ENCODE results near the gene OVOL1. TPM values are rescaled to one million over a fixed set of nuclear protein-coding genes. Genes with fewer than 3 reads are reported as not detected.

The OVOL1 gene
- polyA plus RNA-seq, 2 donors = 38.2 to 49.9 TPM

- 69 to 83% methylated on average over 8 of the region's 8 CpGs for WGBS, 2 donors
- Histone ChIP-seq H3K36me3 (ENCODE audit: control insufficient read depth in 2 of 2, insufficient read depth in 2 of 2, low read length in 1 of 2) (peaks cover 0 to 22% of the 10 kb centered on the region in 2 donors), H3K4me3 (ENCODE audit: low read depth in 1 of 2, low read length in 2 of 2) (no peak overlapping the region), H3K27ac (ENCODE audit: low read depth in 2 of 2, low read length in 1 of 2) (peak overlapping the region in 1 of 2 donors; percentile 67), H3K27me3 (ENCODE audit: control insufficient read depth in 1 of 2, insufficient read depth in 2 of 2, low read length in 2 of 2) (no peaks in the 10 kb centered on the region), H3K4me1 (ENCODE audit: control insufficient read depth in 2 of 2, insufficient read depth in 2 of 2, low read length in 1 of 2) (peaks cover 15 to 17% of the 10 kb centered on the region in 2 donors), H3K9me3 (ENCODE audit: control insufficient read depth in 2 of 2, insufficient read depth in 1 of 2, low read depth in 1 of 2, low read length in 1 of 2) (no peaks in the 10 kb centered on the region)
These were observed 10.7 kb upstream of the OVOL1 start for GRCh38 chr11:65776196-65776595.

- Histone ChIP-seq H3K9me3 (ENCODE audit: control insufficient read depth in 2 of 2, insufficient read depth in 1 of 2, low read depth in 1 of 2, low read length in 1 of 2) (no peaks in the 10 kb centered on the region), H3K4me1 (ENCODE audit: control insufficient read depth in 2 of 2, insufficient read depth in 2 of 2, low read length in 1 of 2) (peaks cover 15 to 21% of the 10 kb centered on the region in 2 donors), H3K27me3 (ENCODE audit: control insufficient read depth in 1 of 2, insufficient read depth in 2 of 2, low read length in 2 of 2) (no peaks in the 10 kb centered on the region), H3K27ac (ENCODE audit: low read depth in 2 of 2, low read length in 1 of 2) (peak overlapping the region in 1 of 2 donors; percentile 69), H3K4me3 (ENCODE audit: low read depth in 1 of 2, low read length in 2 of 2) (no peak overlapping the region), H3K36me3 (ENCODE audit: control insufficient read depth in 2 of 2, insufficient read depth in 2 of 2, low read length in 1 of 2) (peaks cover 0 to 22% of the 10 kb centered on the region in 2 donors)
- WGBS, 2 donors = 74 to 78% methylated on average over 8 of the region's 8 CpGs
These were observed 10.1 kb upstream of the OVOL1 start for GRCh38 chr11:65776710-65777141.

GRCh38 chr11:65777241-65777640 lies 9.6 kb upstream of the OVOL1 start:
- WGBS, 2 donors = 83 to 84% methylated on average over 8 of the region's 8 CpGs
- Histone ChIP-seq H3K36me3 (ENCODE audit: control insufficient read depth in 2 of 2, insufficient read depth in 2 of 2, low read length in 1 of 2) (peaks cover 0 to 22% of the 10 kb centered on the region in 2 donors), H3K9me3 (ENCODE audit: control insufficient read depth in 2 of 2, insufficient read depth in 1 of 2, low read depth in 1 of 2, low read length in 1 of 2) (no peaks in the 10 kb centered on the region), H3K27ac (ENCODE audit: low read depth in 2 of 2, low read length in 1 of 2) (peak overlapping the region in 1 of 2 donors; percentile 26), H3K27me3 (ENCODE audit: control insufficient read depth in 1 of 2, insufficient read depth in 2 of 2, low read length in 2 of 2) (no peaks in the 10 kb centered on the region), H3K4me3 (ENCODE audit: low read depth in 1 of 2, low read length in 2 of 2) (no peak overlapping the region), H3K4me1 (ENCODE audit: control insufficient read depth in 2 of 2, insufficient read depth in 2 of 2, low read length in 1 of 2) (peaks cover 15 to 25% of the 10 kb centered on the region in 2 donors)

DNA sequence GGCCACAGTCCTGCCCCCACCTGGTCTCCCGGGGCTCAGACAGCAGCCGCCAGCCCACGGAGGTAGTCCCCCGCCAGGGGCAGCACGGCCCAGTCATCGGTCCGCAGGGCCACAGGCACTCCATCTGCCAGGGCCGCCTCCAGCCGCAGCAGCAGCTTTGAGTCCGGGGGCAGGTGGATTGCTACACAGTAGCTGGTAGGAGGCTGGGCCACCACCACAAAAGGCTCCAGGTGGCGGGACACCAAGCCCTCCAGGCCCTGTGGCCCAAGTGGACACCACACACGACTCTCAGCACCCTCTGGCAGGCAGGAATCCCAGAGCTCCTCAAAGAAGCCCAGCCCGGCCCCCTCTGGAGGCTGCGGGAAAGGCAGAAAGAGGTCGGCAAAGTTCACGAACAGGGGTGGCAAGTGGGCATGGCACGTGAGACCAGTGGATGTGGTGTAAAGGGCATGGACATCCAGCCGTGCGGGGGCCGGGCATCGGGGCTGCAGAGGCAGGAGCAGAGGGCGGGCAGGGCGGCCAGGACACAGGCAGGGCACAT lies 9.0 kb upstream of the OVOL1 start:
- no peak overlapping the region for H3K4me3 ChIP-seq (ENCODE audit: low read depth in 1 of 2, low read length in 2 of 2)
- H3K36me3 ChIP-seq (ENCODE audit: control insufficient read depth in 2 of 2, insufficient read depth in 2 of 2, low read length in 1 of 2) = peaks cover 0 to 22% of the 10 kb centered on the region in 2 donors
- H3K27me3 ChIP-seq (ENCODE audit: control insufficient read depth in 1 of 2, insufficient read depth in 2 of 2, low read length in 2 of 2) = no peaks in the 10 kb centered on the region
- H3K27ac ChIP-seq (ENCODE audit: low read depth in 2 of 2, low read length in 1 of 2) = no peak overlapping the region
- peaks cover 15 to 30% of the 10 kb centered on the region in 2 donors for H3K4me1 ChIP-seq (ENCODE audit: control insufficient read depth in 2 of 2, insufficient read depth in 2 of 2, low read length in 1 of 2)
- H3K9me3 ChIP-seq (ENCODE audit: control insufficient read depth in 2 of 2, insufficient read depth in 1 of 2, low read depth in 1 of 2, low read length in 1 of 2) = no peaks in the 10 kb centered on the region
- 90 to 91% methylated on average over 23 of the region's 23 CpGs for WGBS, 2 donors

DNA sequence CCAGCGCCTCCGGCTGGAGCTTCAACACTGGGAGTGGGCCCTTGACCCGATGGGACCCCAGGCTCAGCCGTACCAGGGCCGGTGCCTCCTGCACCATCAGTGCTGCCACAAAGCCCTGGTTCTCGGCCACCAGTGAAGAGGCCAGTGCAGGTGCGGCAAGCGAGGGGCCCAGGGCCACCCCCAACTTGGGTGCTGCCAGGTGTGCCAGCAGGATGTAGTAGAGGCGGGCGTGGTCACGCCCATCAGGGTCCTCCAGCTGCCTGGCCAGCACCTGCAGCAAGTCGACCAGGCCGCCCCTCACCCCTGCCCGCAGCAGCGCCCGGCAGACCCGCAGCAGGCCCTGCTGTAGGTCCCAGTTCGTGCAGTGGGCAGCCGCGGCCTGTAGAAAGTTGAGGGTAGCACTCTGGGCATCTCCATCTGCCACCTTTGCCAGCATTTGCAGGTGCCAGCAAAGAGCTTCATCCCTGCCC lies 8.4 kb upstream of the OVOL1 start:
- H3K9me3 ChIP-seq (ENCODE audit: control insufficient read depth in 2 of 2, insufficient read depth in 1 of 2, low read depth in 1 of 2, low read length in 1 of 2) = no peaks in the 10 kb centered on the region
- peaks cover 0 to 22% of the 10 kb centered on the region in 2 donors for H3K36me3 ChIP-seq (ENCODE audit: control insufficient read depth in 2 of 2, insufficient read depth in 2 of 2, low read length in 1 of 2)
- WGBS, 2 donors = 93 to 97% methylated on average over 14 to 20 of the region's 20 CpGs
- H3K27ac ChIP-seq (ENCODE audit: low read depth in 2 of 2, low read length in 1 of 2) = no peak overlapping the region
- no peaks in the 10 kb centered on the region for H3K27me3 ChIP-seq (ENCODE audit: control insufficient read depth in 1 of 2, insufficient read depth in 2 of 2, low read length in 2 of 2)
- H3K4me1 ChIP-seq (ENCODE audit: control insufficient read depth in 2 of 2, insufficient read depth in 2 of 2, low read length in 1 of 2) = peaks cover 15 to 30% of the 10 kb centered on the region in 2 donors
- H3K4me3 ChIP-seq (ENCODE audit: low read depth in 1 of 2, low read length in 2 of 2) = no peak overlapping the region

GRCh38 chr11:65778901-65779668 lies 7.8 kb upstream of the OVOL1 start:
- Histone ChIP-seq H3K27ac (ENCODE audit: low read depth in 2 of 2, low read length in 1 of 2) (peak overlapping the region in 1 of 2 donors; percentile 11), H3K4me3 (ENCODE audit: low read depth in 1 of 2, low read length in 2 of 2) (peak overlapping the region; percentile 73 to 78), H3K4me1 (ENCODE audit: control insufficient read depth in 2 of 2, insufficient read depth in 2 of 2, low read length in 1 of 2) (peaks cover 15 to 32% of the 10 kb centered on the region in 2 donors), H3K27me3 (ENCODE audit: control insufficient read depth in 1 of 2, insufficient read depth in 2 of 2, low read length in 2 of 2) (no peaks in the 10 kb centered on the region), H3K9me3 (ENCODE audit: control insufficient read depth in 2 of 2, insufficient read depth in 1 of 2, low read depth in 1 of 2, low read length in 1 of 2) (no peaks in the 10 kb centered on the region), H3K36me3 (ENCODE audit: control insufficient read depth in 2 of 2, insufficient read depth in 2 of 2, low read length in 1 of 2) (peaks cover 0 to 22% of the 10 kb centered on the region in 2 donors)
- 91 to 92% methylated on average over 24 to 25 of the region's 25 CpGs for WGBS, 2 donors

DNA sequence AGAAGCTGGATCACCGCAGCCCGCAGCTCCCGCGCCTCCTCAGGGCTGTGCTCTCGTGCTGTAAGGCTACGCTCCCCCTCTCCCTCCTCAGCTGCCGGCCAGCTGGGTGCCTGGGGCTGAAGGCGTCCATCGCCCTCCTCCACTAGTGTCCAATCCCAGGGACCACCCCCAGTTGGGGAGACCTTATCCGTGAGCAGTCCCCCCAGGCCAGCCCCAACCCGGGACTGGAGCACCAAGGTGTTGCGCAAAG lies 7.3 kb upstream of the OVOL1 start:
- H3K27me3 ChIP-seq (ENCODE audit: control insufficient read depth in 1 of 2, insufficient read depth in 2 of 2, low read length in 2 of 2) = no peaks in the 10 kb centered on the region
- no peaks in the 10 kb centered on the region for H3K9me3 ChIP-seq (ENCODE audit: control insufficient read depth in 2 of 2, insufficient read depth in 1 of 2, low read depth in 1 of 2, low read length in 1 of 2)
- peak overlapping the region in 1 of 2 donors; percentile 37 for H3K27ac ChIP-seq (ENCODE audit: low read depth in 2 of 2, low read length in 1 of 2)
- H3K36me3 ChIP-seq (ENCODE audit: control insufficient read depth in 2 of 2, insufficient read depth in 2 of 2, low read length in 1 of 2) = peaks cover 0 to 22% of the 10 kb centered on the region in 2 donors
- H3K4me1 ChIP-seq (ENCODE audit: control insufficient read depth in 2 of 2, insufficient read depth in 2 of 2, low read length in 1 of 2) = peaks cover 15 to 35% of the 10 kb centered on the region in 2 donors
- H3K4me3 ChIP-seq (ENCODE audit: low read depth in 1 of 2, low read length in 2 of 2) = peak overlapping the region; percentile 73 to 78
- WGBS, 2 donors = 62 to 67% methylated on average over 12 of the region's 12 CpGs

- Histone ChIP-seq H3K4me3 (ENCODE audit: low read depth in 1 of 2, low read length in 2 of 2) (peak overlapping the region; percentile 73 to 78), H3K27ac (ENCODE audit: low read depth in 2 of 2, low read length in 1 of 2) (peak overlapping the region; percentile 89 to 91), H3K36me3 (ENCODE audit: control insufficient read depth in 2 of 2, insufficient read depth in 2 of 2, low read length in 1 of 2) (peaks cover 0 to 22% of the 10 kb centered on the region in 2 donors), H3K27me3 (ENCODE audit: control insufficient read depth in 1 of 2, insufficient read depth in 2 of 2, low read length in 2 of 2) (no peaks in the 10 kb centered on the region), H3K9me3 (ENCODE audit: control insufficient read depth in 2 of 2, insufficient read depth in 1 of 2, low read depth in 1 of 2, low read length in 1 of 2) (no peaks in the 10 kb centered on the region), H3K4me1 (ENCODE audit: control insufficient read depth in 2 of 2, insufficient read depth in 2 of 2, low read length in 1 of 2) (peaks cover 15 to 35% of the 10 kb centered on the region in 2 donors)
- 3% methylated on average over 71 to 76 of the region's 76 CpGs for WGBS, 2 donors
These were observed 6.7 kb upstream of the OVOL1 start for GRCh38 chr11:65779919-65780769.

- Histone ChIP-seq H3K9me3 (ENCODE audit: control insufficient read depth in 2 of 2, insufficient read depth in 1 of 2, low read depth in 1 of 2, low read length in 1 of 2) (no peaks in the 10 kb centered on the region), H3K4me3 (ENCODE audit: low read depth in 1 of 2, low read length in 2 of 2) (peak within 1 kb of the TSS; percentile 73 to 78), H3K27ac (ENCODE audit: low read depth in 2 of 2, low read length in 1 of 2) (peak within 1 kb of the TSS; percentile 89 to 91), H3K36me3 (ENCODE audit: control insufficient read depth in 2 of 2, insufficient read depth in 2 of 2, low read length in 1 of 2) (peaks cover 0 to 20% of the 10 kb centered on the region in 2 donors), H3K27me3 (ENCODE audit: control insufficient read depth in 1 of 2, insufficient read depth in 2 of 2, low read length in 2 of 2) (no peaks in the 10 kb centered on the region), H3K4me1 (ENCODE audit: control insufficient read depth in 2 of 2, insufficient read depth in 2 of 2, low read length in 1 of 2) (peaks cover 17 to 36% of the 10 kb centered on the region in 2 donors)
- 0 to 1% methylated on average over 58 to 59 of the region's 59 CpGs for whole genome bisulfite sequencing, 2 donors
These were observed 6.1 kb upstream of the OVOL1 start, which contains the start of gene AP5B1 for GRCh38 chr11:65780770-65781151. AP5B1 (minus strand) TSS chr11:65780976; CDS start chr11:65780591, 385 bp downstream.

Measured in esophagus (tissue), 2 donors.